Kidney epithelial cell (primary cell): ENCODE results near the gene GGA1. TPM values are rescaled to one million over a fixed set of nuclear protein-coding genes. Genes with fewer than 3 reads are reported as not detected.

Experiments
- DNase-seq: peaks from one replicate; pipeline ENCODE4 v3.0.0-alpha.2; 2010; ENCODE audit warnings: low read depth
- H3K27me3 ChIP-seq: 2 replicates; pipeline ENCODE4 v1.6.0; 2011; ENCODE audit warnings: low read length; ENCODE audit not compliant: control insufficient read depth, insufficient read depth
- H3K36me3 ChIP-seq: 2 replicates; pipeline ENCODE4 v1.5.1; 2011; ENCODE audit warnings: low read length; ENCODE audit not compliant: control insufficient read depth, insufficient read depth
- H3K4me3 ChIP-seq: 2 replicates; pipeline ENCODE4 v1.5.1; 2011; ENCODE audit warnings: low read depth, mild to moderate bottlenecking, control low read depth, low read length
- total RNA-seq: library from RNA; depleted of rRNA; stranded (reverse); fragments of >200 nt; gene quantifications from 2 replicates; pipeline ENCODE4 v1.2.3, GENCODE V29; 2015
- TF ChIP-seq, protein P1 (sequence below): IDR thresholded peaks from 2 replicates; pipeline ENCODE4 v1.5.1; 2011; ENCODE audit warnings: mild to moderate bottlenecking, moderate library complexity, low read length, control low read depth, inconsistent platforms; ENCODE audit not compliant: insufficient read depth, poor library complexity, severe bottlenecking

Gene GGA1
- total RNA-seq, 1 donor from 2014 or later = 65.9 TPM

DNA sequence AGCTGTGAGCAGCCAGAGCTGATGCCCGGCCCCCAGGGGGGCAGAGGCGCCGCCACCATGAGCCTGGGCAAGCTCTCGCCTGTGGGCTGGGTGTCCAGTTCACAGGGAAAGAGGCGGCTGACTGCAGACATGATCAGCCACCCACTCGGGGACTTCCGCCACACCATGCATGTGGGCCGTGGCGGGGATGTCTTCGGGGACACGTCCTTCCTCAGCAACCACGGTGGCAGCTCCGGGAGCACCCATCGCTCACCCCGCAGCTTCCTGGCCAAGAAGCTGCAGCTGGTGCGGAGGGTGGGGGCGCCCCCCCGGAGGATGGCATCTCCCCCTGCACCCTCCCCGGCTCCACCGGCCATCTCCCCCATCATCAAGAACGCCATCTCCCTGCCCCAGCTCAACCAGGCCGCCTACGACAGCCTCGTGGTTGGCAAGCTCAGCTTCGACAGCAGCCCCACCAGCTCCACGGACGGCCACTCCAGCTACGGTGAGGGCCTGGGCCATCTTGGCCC lies 42.3 kb upstream of the GGA1 start:
- no peak for DNase-seq
- TF ChIP-seq, protein P1, sequence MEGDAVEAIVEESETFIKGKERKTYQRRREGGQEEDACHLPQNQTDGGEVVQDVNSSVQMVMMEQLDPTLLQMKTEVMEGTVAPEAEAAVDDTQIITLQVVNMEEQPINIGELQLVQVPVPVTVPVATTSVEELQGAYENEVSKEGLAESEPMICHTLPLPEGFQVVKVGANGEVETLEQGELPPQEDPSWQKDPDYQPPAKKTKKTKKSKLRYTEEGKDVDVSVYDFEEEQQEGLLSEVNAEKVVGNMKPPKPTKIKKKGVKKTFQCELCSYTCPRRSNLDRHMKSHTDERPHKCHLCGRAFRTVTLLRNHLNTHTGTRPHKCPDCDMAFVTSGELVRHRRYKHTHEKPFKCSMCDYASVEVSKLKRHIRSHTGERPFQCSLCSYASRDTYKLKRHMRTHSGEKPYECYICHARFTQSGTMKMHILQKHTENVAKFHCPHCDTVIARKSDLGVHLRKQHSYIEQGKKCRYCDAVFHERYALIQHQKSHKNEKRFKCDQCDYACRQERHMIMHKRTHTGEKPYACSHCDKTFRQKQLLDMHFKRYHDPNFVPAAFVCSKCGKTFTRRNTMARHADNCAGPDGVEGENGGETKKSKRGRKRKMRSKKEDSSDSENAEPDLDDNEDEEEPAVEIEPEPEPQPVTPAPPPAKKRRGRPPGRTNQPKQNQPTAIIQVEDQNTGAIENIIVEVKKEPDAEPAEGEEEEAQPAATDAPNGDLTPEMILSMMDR = no peak
- peaks cover 11% of the 10 kb centered on the region for H3K36me3 ChIP-seq
- no peak overlapping the region for H3K4me3 ChIP-seq
- no peaks in the 10 kb centered on the region for H3K27me3 ChIP-seq

DNA sequence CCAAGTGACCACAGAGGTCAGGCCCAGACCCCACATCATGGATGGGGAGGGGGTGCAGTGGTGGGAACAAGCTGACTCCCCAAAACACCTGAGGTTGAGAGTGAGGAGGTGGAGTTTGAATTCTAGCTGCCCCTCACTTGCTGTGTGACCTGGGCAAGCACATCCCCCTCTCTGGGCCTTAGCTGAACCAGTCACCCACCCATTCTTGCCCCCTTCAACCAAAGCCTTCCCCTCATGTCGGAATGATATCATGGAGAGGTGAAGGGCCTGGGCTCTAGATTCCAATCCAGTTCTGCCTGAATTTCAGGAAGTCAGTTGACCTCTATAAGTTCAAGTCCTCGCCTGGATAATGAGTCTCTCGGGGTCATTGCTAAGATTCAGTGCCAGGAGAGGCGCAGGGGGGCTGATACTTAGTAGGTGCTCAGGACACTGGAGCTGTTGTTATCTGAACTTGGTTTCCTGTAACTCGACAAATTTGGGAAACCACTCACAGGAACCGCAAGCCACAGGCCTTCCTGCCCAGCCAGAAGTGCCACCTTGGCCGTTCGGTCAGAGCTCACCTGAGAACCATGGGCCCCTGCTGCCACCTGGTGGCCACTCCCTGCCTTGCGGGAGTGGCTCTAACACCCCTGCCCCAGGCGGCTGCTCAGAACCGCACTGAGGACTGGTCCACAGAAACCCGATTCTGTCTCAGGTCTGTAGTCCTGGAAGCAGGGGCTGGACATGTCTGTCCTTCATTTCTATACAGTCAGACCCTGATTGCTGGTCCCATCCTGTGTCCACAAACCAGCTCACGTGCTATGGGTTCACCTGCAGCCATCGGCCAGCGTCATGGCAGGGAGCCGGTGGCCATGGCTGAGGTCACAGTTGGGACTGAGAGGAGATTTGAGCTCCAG lies 41.5 kb upstream of the GGA1 start:
- TF ChIP-seq, protein P1 = peak; percentile 93
- Histone ChIP-seq H3K36me3 (peaks cover 11% of the 10 kb centered on the region), H3K4me3 (no peak overlapping the region), H3K27me3 (no peaks in the 10 kb centered on the region)
- DNase-seq = no peak

DNA sequence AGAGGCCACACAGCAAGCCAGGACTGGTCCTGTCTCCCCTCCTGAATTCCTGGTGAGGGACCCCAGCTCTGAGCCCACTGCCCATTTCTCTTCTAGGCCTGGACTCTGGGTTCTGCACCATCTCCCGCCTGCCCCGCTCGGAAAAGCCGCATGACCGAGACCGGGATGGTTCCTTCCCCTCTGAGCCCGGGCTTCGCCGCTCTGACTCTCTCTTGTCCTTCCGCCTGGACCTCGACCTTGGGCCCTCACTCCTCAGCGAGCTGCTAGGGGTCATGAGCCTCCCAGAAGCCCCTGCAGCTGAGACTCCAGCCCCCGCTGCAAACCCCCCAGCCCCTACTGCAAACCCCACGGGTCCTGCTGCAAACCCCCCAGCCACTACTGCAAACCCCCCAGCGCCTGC lies 40.6 kb upstream of the GGA1 start:
- TF ChIP-seq, protein P1 = no peak
- H3K36me3 ChIP-seq = peaks cover 11% of the 10 kb centered on the region
- H3K4me3 ChIP-seq = no peak overlapping the region
- no peak for DNase-seq
- H3K27me3 ChIP-seq = no peaks in the 10 kb centered on the region

DNA sequence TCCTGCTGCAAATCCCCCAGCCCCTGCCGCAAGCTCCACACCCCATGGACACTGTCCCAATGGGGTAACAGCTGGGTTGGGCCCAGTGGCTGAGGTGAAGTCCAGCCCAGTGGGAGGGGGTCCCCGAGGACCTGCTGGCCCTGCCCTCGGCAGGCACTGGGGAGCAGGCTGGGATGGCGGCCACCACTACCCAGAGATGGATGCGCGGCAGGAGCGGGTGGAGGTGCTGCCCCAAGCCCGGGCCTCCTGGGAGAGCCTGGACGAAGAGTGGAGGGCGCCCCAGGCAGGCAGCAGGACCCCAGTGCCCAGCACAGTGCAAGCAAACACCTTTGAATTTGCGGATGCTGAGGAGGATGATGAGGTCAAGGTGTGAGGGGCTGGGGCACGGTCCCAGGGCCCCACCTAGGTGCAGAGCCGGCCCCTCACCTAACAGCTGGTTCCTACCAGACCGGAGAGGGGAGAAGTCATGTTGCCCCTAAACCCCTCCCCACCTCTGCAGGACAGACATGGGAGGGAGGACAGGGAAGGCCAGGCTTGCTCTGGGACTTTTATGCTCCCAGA lies 40.1 kb upstream of the GGA1 start:
- no peak overlapping the region for H3K4me3 ChIP-seq
- no peak for DNase-seq
- H3K36me3 ChIP-seq = peaks cover 11% of the 10 kb centered on the region
- TF ChIP-seq, protein P1 = no peak
- no peaks in the 10 kb centered on the region for H3K27me3 ChIP-seq

DNA sequence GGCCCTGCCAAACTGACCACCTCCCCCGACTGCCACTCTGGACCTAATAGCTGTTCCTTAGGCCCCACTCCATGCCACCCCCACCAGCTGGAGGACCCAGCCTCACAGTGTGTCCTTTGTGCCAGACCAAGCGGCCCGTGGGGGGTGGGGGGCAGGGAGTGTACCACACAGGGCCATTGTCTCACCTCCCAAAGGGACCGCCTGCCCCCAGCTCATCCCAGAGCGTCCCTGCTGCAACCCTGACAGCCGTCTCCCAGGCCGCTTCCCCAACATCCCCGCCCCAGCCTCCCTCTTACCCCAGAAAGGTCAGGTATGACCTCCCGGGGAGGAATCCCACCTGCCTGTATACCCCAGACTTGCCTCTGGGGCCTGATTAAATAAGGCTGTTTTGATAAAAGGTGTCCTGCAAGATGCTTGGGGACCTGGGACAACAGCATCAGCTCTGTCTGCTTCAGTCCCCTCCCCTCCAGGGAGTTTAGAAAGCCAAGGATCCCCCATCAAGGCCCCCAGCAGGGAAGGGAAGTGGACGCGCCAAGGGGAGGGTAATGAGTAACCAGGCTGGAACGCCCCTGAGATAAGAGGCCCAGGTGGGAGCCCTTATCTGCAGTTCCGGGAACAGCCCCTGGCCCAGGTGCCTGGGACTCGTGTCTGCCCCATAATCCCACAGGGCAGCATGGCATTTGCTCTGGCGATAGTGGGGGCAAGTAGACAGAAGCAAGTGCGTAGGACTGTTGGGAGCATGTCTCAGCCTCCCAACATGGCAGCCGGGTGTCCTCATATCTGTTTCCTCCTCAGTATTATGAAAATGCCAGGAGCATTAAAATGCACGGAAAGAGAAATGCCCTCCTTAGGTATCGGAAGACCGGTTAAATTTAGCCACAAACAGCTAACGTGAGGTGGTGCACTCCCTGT lies 39.4 kb upstream of the GGA1 start:
- peaks cover 11% of the 10 kb centered on the region for H3K36me3 ChIP-seq
- H3K27me3 ChIP-seq = no peaks in the 10 kb centered on the region
- no peak for DNase-seq
- TF ChIP-seq, protein P1 = no peak
- H3K4me3 ChIP-seq = no peak overlapping the region
